Endothelial cell of umbilical vein (primary cell): ENCODE measurements around the gene CUTA. TPM values are rescaled to one million over a fixed set of nuclear protein-coding genes. Genes with fewer than 3 reads are reported as not detected.

Source experiments
- BruUV-seq: library from RNA; stranded (reverse); fragments of 400-500 nt; replicated peaks from 2 replicates; lab custom pipeline; 2021; lab: Mats Ljungman, UMichigan
- CTCF ChIA-PET: fragments of 300-600, 350-600 bp; sonication (Branson Sonifier 250); formaldehyde crosslinking; loops from one replicate; lab custom pipeline; 2021; ENCODE audit warnings: antibody characterized with exemption, inconsistent platforms; lab: Charles Lee
- POLR2A ChIA-PET: fragments of 300-600, 350-600 bp; sonication (Branson Sonifier 250); formaldehyde crosslinking; loops from one replicate; lab custom pipeline; 2021; ENCODE audit warnings: antibody characterized with exemption, inconsistent platforms; lab: Charles Lee
- DNase-seq: peaks from one replicate; pipeline ENCODE4 v3.0.0-alpha.2; 2011; ENCODE audit warnings: low read depth, low spot score
- FAIRE-seq: peaks from 2 replicates; lab custom pipeline; 2011; peaks lifted over from hg19 to GRCh38; lab: Jason Lieb, UNC
- H2AFZ ChIP-seq: 2 replicates; pipeline ENCODE4 v1.6.0; 2012; ENCODE audit warnings: low read depth, low read length, control low read depth, inconsistent platforms
- H3K27ac ChIP-seq: 2 replicates; pipeline ENCODE4 v1.5.1; 2011; ENCODE audit warnings: low read depth, mild to moderate bottlenecking, control low read depth, low read length, moderate library complexity; ENCODE audit not compliant: insufficient read depth
- H3K27me3 ChIP-seq, 2 experiments: 2 replicates each; pipeline versions ENCODE4 v1.6.0 to v1.6.1; 2011; ENCODE audit warnings: low read length in 2 of 2, mixed read lengths in 1 of 2; ENCODE audit not compliant: control insufficient read depth in 2 of 2, insufficient read depth in 2 of 2
- H3K36me3 ChIP-seq, 2 experiments: 2 replicates in 1 of 2; 3 replicates in 1 of 2; pipeline ENCODE4 v1.5.1; 2011; ENCODE audit warnings: low read length in 2 of 2, mild to moderate bottlenecking in 1 of 2, moderate library complexity in 1 of 2; ENCODE audit not compliant: control insufficient read depth in 2 of 2, insufficient read depth in 2 of 2; ENCODE audit errors: extremely low read depth in 1 of 2
- H3K4me1 ChIP-seq: 3 replicates; pipeline ENCODE4 v1.5.1; 2011; ENCODE audit warnings: mild to moderate bottlenecking, low read length; ENCODE audit not compliant: control insufficient read depth, insufficient read depth; ENCODE audit errors: extremely low read depth
- H3K4me2 ChIP-seq: 2 replicates; pipeline ENCODE4 v1.6.1; 2011; ENCODE audit warnings: low read length, control low read depth, mixed read lengths; ENCODE audit not compliant: insufficient read depth
- H3K4me3 ChIP-seq, 3 experiments: fragments of 200-600 bp in 1 of 3; sonication (generic), shearing (Covaris generic) in 1 of 3; replicated peaks in 1 of 3; 2 replicates each; pipeline ENCODE4 v1.5.1; 2011 to 2016; ENCODE audit warnings: control low read depth in 3 of 3, low read length in 3 of 3, mild to moderate bottlenecking in 2 of 3, inconsistent platforms in 1 of 3, low read depth in 1 of 3, moderate library complexity in 1 of 3; ENCODE audit not compliant: insufficient read depth in 1 of 3
- H3K79me2 ChIP-seq: 2 replicates; pipeline ENCODE4 v1.6.0; 2012; ENCODE audit warnings: low read length, inconsistent platforms; ENCODE audit not compliant: control insufficient read depth, insufficient read depth
- H3K9ac ChIP-seq: replicated peaks from 2 replicates; pipeline ENCODE3; 2011; ENCODE audit warnings: low read length, control low read depth; ENCODE audit not compliant: insufficient read depth; ENCODE audit errors: extremely low read depth
- H3K9me1 ChIP-seq: replicated peaks from 3 replicates; pipeline ENCODE4 v1.6.0; 2011; ENCODE audit warnings: mild to moderate bottlenecking, low read length; ENCODE audit not compliant: control insufficient read depth, insufficient read depth; ENCODE audit errors: extremely low read depth
- H3K9me3 ChIP-seq: replicated peaks from 2 replicates; pipeline ENCODE4 v1.5.1; 2012; ENCODE audit warnings: low read length, inconsistent platforms; ENCODE audit not compliant: control insufficient read depth, insufficient read depth
- H4K20me1 ChIP-seq: replicated peaks from 2 replicates; pipeline ENCODE3; 2011; ENCODE audit warnings: mild to moderate bottlenecking, low read length; ENCODE audit not compliant: control insufficient read depth, insufficient read depth; ENCODE audit errors: extremely low read depth
- CTCF ChIP-seq, 2 donors: IDR thresholded peaks; 1 replicate in 1 of 2; 2 replicates in 1 of 2; pipeline ENCODE4 v1.5.1; 2011; ENCODE audit warnings: low read length in 2 of 2, mild to moderate bottlenecking in 2 of 2, moderate library complexity in 2 of 2, control low read depth in 1 of 2, inconsistent platforms in 1 of 2, low read depth in 1 of 2; ENCODE audit not compliant: insufficient read depth in 1 of 2; ENCODE audit errors: extremely low read depth in 1 of 2
- EZH2 ChIP-seq: IDR thresholded peaks from 2 replicates; pipeline ENCODE4 v1.6.1; 2012; ENCODE audit warnings: borderline replicate concordance, low read depth, mild to moderate bottlenecking, moderate library complexity, low read length, inconsistent platforms; ENCODE audit not compliant: severe bottlenecking
- FOS ChIP-seq: IDR thresholded peaks from 2 replicates; pipeline ENCODE4 v1.6.1; 2011; ENCODE audit warnings: mild to moderate bottlenecking, low read length, moderate library complexity, borderline replicate concordance; ENCODE audit not compliant: insufficient read depth
- GATA2 ChIP-seq: IDR thresholded peaks from 2 replicates; pipeline ENCODE4 v1.7.0; 2011; ENCODE audit warnings: low read depth, mild to moderate bottlenecking, moderate library complexity, mixed read lengths, low read length; ENCODE audit not compliant: insufficient read length, insufficient read depth
- JUN ChIP-seq: IDR thresholded peaks from 2 replicates; pipeline ENCODE4 v1.6.1; 2011; ENCODE audit warnings: borderline replicate concordance, low read depth; ENCODE audit not compliant: insufficient read length, insufficient read depth
- MAX ChIP-seq: IDR thresholded peaks from 2 replicates; pipeline ENCODE4 v1.6.1; 2011; ENCODE audit not compliant: insufficient read depth, insufficient read length
- MYC ChIP-seq: IDR thresholded peaks from one replicate; pipeline ENCODE4 v1.6.1; 2011; ENCODE audit warnings: mild to moderate bottlenecking, low read depth, low read length
- POLR2A ChIP-seq: IDR thresholded peaks from 2 replicates; pipeline ENCODE4 v1.6.1; 2012; ENCODE audit warnings: low read depth, mild to moderate bottlenecking, control low read depth, low read length
- POLR2AphosphoS5 ChIP-seq: IDR thresholded peaks from 2 replicates; pipeline ENCODE4 v1.6.1; 2012; ENCODE audit warnings: low read depth, mild to moderate bottlenecking, control low read depth, low read length, moderate library complexity; ENCODE audit not compliant: insufficient read depth
- dilution Hi-C: fragments of 300-500 bp; cut with MboI; formaldehyde crosslinking; loops from one replicate; pipeline ENCODE4 v1.15.0; 2019; ENCODE audit warnings: low sequenced_read_pairs; ENCODE audit not compliant: extremely low pct_ligation_motif_present
- intact Hi-C: fragments of 100-400 bp; cut with micrococcal nuclease; formaldehyde crosslinking; loops from one replicate; pipeline ENCODE4 v1.10.0; 2022
- polyA plus RNA-seq, 4 experiments: library from polyadenylated mRNA; depleted of rRNA in 3 of 4; stranded (reverse) in 3 of 4; unstranded in 1 of 4; fragments of >200 nt; gene quantifications; 2 replicates each; pipeline versions ENCODE4 v1.2.1 to v1.2.3, GENCODE V29; 2011 to 2012; ENCODE audit warnings: missing spikeins in 1 of 4
- total RNA-seq: library from RNA; stranded (reverse); gene quantifications from 2 replicates; pipeline ENCODE4 v1.2.3, GENCODE V29; 2021

CUTA gene
- total and polyA plus RNA-seq, 2 donors (not counting 3 experiments of a cell fraction or from before 2014, with no cell fraction given): 133 to 202 TPM

- FAIRE-seq: no peak
Observed at GRCh38 chr6:33438978-33439594, 21.2 kb upstream of the CUTA start.

More at GRCh38 chr6:33438978-33439594, 21.2 kb upstream of the CUTA start:
- H3K9me3 ChIP-seq: no peaks in the 10 kb centered on the region
- CTCF ChIA-PET: no interaction called here
- H3K4me1 ChIP-seq: no peaks in the 10 kb centered on the region
- TF ChIP-seq JUN: no peak
- no peak for TF ChIP-seq MYC
- no peak for TF ChIP-seq FOS
- TF ChIP-seq CTCF (IDR thresholded peaks at IDR 0.05; ENCODE audit: extremely low read depth in 1 of 2, insufficient read depth in 1 of 2, low read depth in 1 of 2, low read length in 2 of 2): no peak
- no peak for TF ChIP-seq EZH2
- no peak for TF ChIP-seq POLR2AphosphoS5
- no peak for TF ChIP-seq POLR2A
- TF ChIP-seq MAX: no peak
- TF ChIP-seq GATA2: no peak
- no peak overlapping the region for H3K9ac ChIP-seq
- dilution Hi-C loops: no loop called here
- H3K9me1 ChIP-seq: no peaks in the 10 kb centered on the region
- no peaks in the 10 kb centered on the region for H3K79me2 ChIP-seq
- H3K36me3 ChIP-seq: peaks cover 3 to 26% of the 10 kb centered on the region in 2 experiments
- H3K4me3 ChIP-seq: no peak overlapping the region
- DNase-seq: no peak
- H3K27me3 ChIP-seq: no peaks in the 10 kb centered on the region
- POLR2A ChIA-PET: no interaction called here
- intact Hi-C loops: no loop called here
- H4K20me1 ChIP-seq: no peaks in the 10 kb centered on the region
- no peak overlapping the region for H2AFZ ChIP-seq
- H3K27ac ChIP-seq: no peak overlapping the region
- no TSS peak for BruUV-seq
- H3K4me2 ChIP-seq: no peak overlapping the region
